Measurements from ENCODE around the gene ZNF598.
A peak's percentile ranks its signal among the peaks of the same experiment; 100 is the strongest.

Gene ZNF598

GRCh38 chr16:2009791-2010510 lies at the start of gene ZNF598:
ZNF598 (minus strand) TSS chr16:2009821.
- peak; percentile 97 for ATAC-seq

- no peak for ATAC-seq
These were observed 49.3 kb upstream of the ZNF598 start for GRCh38 chr16:2058872-2059271.

- no peak for ATAC-seq
These were observed 48.8 kb upstream of the ZNF598 start for GRCh38 chr16:2058420-2058819.

GRCh38 chr16:2057438-2057837 lies 47.8 kb upstream of the ZNF598 start:
- no peak for ATAC-seq

GRCh38 chr16:2056681-2057407 lies 47.2 kb upstream of the ZNF598 start:
- peak in 1 of 2 donors; percentile 33 for ATAC-seq

- ATAC-seq = no peak
These were observed 46.5 kb upstream of the ZNF598 start for GRCh38 chr16:2056077-2056476.

GRCh38 chr16:2054543-2055245 lies 45.1 kb upstream of the ZNF598 start:
- no peak for ATAC-seq

GRCh38 chr16:2053897-2054296 lies 44.3 kb upstream of the ZNF598 start:
- no peak for ATAC-seq

- ATAC-seq = no peak
These were observed 43.6 kb upstream of the ZNF598 start for GRCh38 chr16:2053211-2053610.

- ATAC-seq = no peak
These were observed 38.5 kb upstream of the ZNF598 start for GRCh38 chr16:2048116-2048543.

- ATAC-seq = peak; percentile 98 to 99
These were observed 37.9 kb upstream of the ZNF598 start, which contains the start of the genes NTHL1 and TSC2 for GRCh38 chr16:2047330-2048115. NTHL1 (minus strand) TSS chr16:2047834; CDS start chr16:2047823, 11 bp downstream. TSC2 (plus strand) TSS chr16:2047985; CDS start chr16:2048616, 631 bp downstream.

- no peak for ATAC-seq
These were observed 37.3 kb upstream of the ZNF598 start for GRCh38 chr16:2046893-2047329.

- ATAC-seq = no peak
These were observed 36.6 kb upstream of the ZNF598 start for GRCh38 chr16:2045965-2046892.

GRCh38 chr16:2044541-2044940 lies 34.9 kb upstream of the ZNF598 start:
- no peak for ATAC-seq

- ATAC-seq = no peak
These were observed 34.2 kb upstream of the ZNF598 start for GRCh38 chr16:2043667-2044451.

- no peak for ATAC-seq
These were observed 33.5 kb upstream of the ZNF598 start for GRCh38 chr16:2042986-2043666.

GRCh38 chr16:2042171-2042985 lies 32.8 kb upstream of the ZNF598 start:
- no peak for ATAC-seq

GRCh38 chr16:2040787-2041522 lies 31.3 kb upstream of the ZNF598 start:
- no peak for ATAC-seq

Measured in activated CD4-positive, CD25-positive, alpha-beta regulatory T cell treated with anti-CD3 and anti-CD28 coated beads, Interleukin-2, amount 50 U/mL, for 24 hours (primary cell).